Activated CD4-positive, CD25-positive, alpha-beta regulatory T cell treated with anti-CD3 and anti-CD28 coated beads, Interleukin-2, amount 50 U/mL, for 24 hours (primary cell): ENCODE data around the gene ACLY.
"Not testable (repeated sequence)": the region's sequence is repeated elsewhere in the genome, so short reads cannot be mapped to it uniquely, and the experiment has no call there.

Source experiments
- ATAC-seq, 2 donors: fragments of 150-1000 bp; cut with Tn5 transposase; one replicate each; pipeline ENCODE4 v1.10.0; 2021; ENCODE audit warnings: mild to moderate bottlenecking in 1 of 2, moderate library complexity in 1 of 2

ACLY gene

DNA sequence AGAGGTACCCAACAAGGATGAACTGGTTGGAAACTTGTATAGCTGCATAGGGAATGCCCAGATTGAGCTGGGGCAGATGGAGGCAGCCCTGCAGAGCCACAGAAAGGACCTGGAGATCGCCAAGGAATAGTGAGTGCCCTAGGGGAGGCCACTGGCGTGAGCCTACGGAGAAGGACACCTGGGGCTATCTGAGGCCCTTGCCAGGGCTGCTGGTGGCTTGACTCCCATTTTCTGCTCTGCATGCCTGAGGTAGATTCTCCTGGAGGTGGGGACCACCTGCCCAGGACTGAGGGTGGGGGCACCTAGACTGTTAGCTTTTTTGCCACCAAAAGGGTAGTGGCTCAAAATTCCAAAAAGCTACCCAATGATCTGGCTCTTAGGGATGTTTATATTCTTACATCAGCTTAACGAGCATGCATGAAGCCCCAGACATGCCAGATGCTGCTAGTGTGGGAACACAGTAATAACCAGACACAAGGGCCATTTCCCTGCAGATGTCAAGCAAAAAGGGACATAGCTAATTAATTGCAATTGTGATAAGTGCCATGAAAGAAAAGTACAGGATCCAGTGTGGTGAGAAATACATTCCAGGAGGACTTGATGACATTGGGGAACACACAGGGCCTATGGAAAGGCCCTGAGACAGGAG lies 20.4 kb upstream of the ACLY start:
- no peak for ATAC-seq

DNA sequence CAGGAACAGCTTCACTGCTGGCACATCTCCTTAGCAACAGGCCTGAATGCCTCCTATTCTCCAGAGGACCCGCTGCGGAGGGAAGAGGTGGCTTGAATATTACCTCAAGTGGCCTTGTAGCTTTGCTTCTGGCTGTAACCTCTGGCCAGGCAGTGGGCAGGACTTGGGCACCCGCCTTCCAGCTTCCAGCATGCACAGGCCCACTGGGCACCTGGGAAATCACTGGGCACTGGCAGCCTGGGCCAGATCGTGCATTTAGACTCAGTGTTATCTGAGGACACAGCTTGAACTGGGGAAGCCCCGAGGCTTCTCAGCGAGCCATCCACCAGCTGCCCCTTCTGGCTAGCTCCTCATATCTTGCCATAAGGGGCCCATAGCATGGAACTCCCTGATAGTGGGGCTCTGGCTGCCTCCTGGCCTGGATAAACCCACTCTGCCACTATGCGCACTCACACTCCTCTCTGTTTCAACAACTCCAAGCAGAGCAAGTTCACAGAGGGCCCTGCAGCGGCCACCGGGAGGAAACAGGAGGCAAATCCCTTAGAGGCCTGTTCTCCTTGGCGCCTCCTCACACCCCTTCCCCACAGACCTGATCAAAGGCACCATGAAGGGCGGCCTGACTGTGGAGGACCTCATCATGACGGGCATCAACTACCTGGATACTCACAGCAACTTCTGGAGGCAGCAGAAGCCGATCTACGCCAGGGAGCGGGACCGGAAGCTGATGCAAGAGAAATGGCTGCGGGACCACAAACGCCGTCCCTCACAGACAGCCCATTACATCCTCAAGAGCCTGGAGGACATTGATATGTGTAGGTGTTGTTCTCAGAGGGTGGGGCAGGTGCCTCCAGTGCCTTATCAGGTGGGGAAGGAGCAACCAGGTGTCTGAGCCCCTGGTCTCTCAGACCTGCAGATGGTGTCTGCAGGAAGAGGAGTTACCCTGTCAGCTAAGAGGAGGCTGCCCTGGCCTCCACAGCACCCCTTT lies 19.5 kb upstream of the ACLY start:
- ATAC-seq = no peak

DNA sequence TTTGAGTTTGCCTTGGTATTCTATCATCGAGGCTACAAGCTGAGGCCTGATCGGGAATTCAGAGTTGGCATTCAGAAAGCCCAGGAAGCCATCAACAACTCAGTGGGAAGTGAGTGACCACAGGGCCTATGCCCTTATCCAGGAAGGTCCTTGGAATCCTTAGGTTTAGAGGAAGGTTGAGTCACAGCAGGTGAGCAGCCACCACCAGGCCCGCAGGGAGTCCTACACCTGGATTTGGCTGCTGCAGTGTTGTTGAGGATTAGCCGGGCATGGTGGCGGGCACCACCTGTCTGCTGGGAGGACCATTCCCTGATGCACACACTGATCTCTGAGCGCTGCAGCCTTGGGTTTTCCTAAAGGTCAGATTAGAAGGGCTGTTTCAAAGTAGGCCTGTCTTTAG lies 16.9 kb upstream of the ACLY start:
- no peak for ATAC-seq

DNA sequence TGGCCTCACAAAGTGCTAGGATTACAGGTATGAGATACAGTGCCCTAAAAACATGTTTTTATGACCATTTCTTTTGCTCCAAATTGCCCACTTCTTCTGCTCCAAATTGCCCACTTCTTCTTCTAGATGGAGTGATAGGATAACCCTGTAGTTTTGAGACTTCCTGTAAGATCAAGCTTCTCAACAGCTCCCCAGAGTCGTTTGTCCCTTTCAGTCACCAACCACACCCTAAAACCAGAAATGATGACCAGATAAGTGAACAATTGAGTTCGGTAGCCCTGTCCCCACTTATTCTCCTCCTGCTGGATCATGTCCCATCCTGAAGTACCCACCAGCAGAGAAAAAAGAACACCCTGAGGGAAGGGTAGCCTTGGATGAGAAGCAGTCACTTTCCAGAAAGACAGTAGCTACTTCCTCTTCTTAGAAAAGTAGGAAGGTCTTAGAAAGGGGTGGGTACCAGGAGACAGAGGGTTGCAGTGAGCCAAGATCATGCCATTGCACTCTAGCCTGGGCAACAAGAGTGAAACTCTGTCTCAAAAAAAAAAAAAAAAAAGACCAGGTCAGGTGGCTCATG lies 14.2 kb upstream of the ACLY start:
- no peak for ATAC-seq

DNA sequence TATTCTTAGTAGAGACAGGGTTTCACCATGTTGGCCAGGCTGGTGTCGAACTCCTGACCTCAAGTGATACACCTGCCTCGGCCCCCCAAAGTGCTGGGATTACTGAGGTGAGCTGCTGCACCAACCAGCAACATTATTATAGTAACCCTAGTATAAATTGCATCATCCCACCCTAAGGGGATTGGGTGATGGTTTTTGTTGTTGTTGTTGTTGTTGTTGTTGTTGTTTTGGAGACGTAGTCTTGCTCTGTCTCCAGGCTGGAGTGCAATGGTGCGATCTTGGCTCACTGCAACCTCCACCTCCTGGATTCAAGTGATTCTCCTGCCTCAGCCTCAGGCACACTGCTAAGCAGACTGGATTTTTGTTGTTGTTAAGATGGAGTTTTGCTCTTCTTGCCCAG lies 13.0 kb upstream of the ACLY start:
- not testable (repeated sequence) for ATAC-seq

DNA sequence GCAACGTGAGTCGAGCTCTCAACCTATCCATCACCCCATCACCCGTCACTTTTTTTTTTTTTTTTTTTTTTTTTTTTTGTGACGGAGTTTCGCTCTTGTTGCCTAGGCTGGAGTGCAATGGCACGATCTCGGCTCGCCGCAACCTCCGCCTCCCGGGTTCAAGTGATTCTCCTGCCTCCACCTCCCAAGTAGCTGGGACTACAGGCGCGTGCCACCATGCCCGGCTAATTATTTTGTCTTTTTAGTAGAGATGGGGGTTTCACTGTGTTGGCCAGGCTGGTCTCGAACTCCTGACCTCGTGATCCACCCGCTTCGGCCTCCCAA lies 12.0 kb upstream of the ACLY start:
- ATAC-seq = peak; percentile 44 to 45

DNA sequence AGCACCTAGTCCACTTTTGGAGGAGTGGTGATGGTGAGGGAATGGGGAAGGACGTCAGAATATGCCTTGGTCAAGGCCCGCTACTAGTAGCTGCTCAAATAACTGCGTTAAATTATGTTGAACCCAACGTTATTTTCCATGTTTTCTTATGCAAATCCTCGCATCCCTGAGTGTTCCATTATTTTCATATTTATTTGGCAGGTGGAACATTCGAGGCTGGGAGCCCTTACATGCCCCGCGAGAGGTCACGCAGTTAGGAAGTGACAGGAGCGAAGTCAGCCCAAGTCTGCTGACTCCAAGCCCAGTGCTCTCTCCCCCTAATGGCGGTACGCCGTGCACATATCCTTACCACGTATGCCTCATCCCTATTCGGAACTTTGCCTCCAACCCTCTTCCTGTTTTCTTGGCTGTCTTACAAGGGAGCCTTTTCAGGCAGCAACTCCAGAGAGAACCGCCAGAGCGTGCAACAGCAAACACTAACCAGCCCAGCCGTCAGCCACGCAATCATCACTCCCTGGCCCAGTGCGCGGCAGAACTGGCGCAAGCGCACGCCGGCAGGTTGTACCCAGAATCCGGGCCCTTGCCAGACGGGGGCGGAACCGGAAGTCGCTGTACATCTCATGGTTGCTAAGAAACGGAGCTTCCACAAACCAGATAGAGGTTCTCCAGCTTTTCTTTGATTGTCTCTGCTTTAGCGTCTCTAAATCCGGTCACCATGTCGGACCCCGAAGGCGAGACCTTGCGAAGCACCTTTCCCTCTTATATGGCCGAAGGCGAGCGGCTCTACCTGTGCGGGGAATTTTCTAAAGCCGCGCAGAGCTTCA lies 11.5 kb upstream of the ACLY start, which contains the start of gene ODAD4:
TSS of gene ODAD4 (plus strand) at position 609 of the 824 bp plus-strand sequence. CDS start at position 716, 107 bp downstream.
- peak; percentile 99 for ATAC-seq

DNA sequence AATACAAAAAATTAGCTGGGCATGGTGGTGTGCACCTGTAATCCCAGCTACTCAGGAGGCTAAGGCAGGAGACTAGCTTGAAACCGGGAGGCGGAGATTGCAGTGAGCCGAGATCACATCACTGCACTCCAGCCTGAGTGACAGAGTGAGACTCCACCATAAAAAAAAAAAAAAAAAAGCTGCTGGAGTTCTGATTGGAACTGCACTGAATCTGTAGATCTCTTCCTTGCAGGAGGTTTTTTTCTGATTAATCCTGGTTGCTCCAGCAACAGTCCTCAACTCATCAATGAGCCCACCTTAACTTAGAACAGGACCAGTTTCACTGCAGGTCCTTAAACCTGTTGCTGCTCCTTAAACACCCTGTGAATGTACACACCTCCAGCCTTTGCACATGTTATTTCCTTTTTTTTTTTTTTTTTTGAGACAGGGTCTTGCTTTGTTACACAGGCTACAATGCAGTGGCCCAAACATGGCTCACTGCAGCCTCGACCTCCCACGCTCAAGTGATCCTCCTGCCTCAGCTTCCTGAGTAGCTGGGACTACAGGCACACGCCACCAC lies 10.0 kb upstream of the ACLY start:
- no peak for ATAC-seq

DNA sequence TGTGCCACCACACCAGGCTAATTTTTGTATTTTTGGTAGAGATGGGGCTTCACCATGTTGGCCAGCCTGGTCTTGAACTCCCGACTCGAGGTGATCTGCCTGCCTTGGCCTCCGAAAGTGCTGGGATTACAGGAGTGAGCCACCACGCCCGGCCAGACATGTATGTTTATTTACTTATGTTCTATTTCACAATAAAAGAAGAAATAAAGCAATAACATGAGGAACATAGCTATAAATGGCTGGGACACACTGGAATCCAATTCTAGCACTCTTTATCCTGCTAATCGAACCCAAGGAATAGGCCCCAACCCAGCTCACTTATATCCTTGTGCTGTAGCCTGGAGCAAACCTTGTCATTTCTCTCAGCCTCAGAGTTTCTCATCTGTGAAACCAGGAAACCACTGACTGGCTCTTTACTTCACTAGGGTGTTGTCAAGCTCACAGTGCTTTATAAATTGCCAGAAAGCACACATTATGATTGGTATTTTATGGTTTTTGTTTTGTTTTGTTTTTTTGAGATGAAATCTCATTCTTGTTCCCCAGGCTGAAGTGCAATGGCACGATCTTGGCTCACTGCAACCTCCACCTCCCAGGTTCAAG lies 7.3 kb upstream of the ACLY start:
- ATAC-seq = no peak

DNA sequence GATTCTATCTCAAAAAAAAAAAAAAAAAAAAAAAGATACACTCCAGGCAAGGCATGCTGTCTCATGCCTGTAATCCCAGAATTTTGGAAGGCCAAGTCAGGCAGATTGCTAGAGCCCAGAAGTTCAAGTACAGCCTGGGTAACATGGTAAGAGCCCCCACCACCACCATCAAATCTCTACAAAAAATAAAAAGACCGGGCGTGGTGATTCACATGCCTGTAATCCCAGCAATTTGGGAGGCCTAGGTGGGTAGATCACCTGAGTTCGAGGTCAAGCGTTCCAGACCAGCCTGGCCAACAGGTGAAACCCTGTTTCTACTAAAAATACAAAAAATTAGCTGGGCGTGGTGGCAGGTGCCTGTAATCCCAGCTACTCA lies 1.8 kb upstream of the ACLY start:
- ATAC-seq = no peak

DNA sequence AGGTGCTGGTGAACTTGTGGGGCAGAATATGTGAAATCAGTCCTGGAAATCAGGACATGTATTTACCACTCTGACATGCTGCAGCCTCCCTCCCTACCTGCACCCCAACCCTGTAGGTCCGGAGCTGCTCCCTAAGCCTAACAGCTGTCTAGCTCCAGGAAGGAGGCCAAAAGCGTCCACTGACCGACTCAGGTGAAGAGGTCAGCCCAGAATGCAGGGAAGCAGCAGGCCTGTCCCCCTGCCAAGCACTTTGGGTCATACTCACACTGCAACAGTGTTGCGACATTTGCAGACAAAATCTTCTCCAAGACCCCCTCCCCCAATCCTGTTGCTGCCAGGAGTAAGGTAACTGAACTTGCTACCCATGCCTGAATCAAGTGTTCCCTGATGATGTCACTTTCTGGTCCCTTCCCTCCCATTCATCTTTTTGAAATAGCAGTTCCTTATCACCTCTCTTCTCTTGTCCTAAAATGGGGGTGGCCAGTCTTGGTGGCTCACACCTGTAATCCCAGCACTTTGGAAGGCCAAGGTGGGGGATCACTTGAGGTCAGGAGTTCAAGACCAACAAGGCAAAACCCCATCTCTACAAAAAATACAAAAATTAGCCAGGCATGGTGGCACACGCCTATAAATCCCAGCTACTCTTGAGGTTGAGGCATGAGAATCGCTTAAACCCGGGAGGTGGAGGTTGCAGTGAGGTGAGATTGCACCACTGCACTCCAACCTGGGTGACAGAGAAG lies 1.3 kb upstream of the ACLY start:
- no peak for ATAC-seq

DNA sequence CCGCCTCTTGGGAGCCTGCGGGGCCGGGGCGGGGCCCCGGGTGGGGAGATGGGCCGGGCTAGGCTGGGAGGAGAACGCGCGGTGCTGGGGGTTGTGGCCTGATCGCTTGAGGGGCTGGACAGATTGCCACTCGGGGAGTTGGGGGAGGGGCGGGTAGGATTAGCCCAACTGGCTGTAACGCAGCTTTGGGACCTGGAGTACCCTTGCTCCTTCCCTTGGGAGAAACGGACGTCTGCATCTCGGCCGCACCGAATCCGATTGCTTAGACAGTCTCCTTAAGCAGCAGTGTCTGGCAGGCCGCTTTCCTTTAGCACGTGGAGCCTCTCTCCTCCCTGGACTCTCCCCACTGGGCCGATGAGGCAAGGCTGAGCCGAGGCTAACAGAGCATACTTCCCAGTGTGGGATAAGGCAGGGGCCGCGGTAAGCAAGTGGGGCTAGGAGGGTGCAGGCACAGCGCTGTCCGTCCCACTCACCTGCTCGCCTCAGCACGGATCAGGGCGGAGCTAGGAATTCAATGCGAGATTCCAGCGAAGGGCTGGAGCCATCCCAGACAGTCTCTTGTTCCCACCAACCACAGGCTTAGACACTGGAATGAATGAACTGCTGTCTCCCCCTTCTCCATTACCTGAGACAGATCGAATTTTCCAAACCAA lies 540 bp upstream of the ACLY start:
- no peak for ATAC-seq

DNA sequence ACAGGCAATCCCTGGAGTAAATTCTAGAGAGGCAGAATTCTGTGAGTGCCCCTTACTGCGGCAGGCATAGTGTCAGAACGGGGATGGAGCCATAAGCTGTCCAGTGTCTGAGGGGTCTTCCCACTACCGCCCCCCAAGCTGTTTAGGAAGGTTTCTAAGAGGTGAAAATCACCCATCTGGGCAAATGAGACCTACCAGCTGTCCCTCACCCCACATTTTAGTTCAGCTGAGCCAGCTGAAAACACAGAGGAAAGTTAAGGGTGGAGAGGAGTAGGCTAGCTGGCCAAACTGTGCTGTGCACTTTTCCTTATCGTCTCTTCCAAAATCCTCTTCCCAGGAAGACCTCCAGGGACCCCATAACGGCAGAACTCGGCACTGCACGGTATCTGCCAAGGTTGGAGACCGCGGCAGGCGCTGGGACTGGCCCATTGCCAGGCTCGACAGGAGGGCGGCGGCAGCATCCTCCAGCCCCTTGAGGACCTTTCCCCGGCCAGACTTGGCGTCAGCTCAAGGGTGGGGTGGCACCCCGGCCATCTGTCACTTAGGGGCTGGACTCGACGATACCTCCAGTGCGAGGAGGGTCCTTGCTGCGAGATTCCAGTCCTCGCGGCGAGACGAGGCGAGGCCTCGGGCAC lies 955 bp downstream of the ACLY start:
- ATAC-seq = no peak

DNA sequence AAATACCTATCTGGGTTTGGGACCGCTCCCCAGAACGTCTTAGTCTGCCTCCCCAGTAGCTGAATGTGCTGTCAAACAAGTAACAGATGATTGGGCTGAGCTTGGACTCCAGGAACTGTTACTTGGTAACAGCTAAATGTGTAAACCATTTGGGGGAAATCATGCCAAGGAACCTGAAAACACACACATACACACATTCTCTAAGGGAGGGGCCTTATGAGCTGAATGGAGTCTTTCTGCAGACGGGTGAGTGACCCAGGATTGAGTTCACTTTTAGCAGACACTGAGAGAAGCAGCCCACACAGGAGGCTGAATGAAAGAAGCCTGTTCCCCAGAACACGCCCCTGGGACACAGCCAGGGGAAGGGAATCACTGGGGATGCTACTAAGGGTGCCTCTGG lies 1.6 kb downstream of the ACLY start:
- no peak for ATAC-seq

DNA sequence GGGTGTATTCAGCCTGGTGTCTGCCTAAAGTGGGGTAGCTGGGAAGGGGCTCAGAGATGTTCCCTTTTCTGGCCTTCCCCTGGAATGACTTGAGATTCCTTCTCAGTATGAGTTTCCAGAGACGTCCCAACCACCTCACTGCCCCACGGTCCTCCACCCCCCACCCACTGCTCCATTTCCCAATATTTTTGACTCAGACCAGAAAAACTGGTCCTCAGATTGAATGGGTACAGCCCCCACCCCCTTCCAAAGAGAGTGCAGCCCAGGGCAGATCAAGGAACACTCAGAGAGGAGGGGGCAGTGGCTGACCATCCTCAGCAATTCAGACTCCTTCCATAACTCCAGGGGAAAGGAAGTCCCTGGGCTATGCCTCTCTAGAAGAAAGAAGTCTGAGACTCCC lies 3.2 kb downstream of the ACLY start:
- no peak for ATAC-seq

DNA sequence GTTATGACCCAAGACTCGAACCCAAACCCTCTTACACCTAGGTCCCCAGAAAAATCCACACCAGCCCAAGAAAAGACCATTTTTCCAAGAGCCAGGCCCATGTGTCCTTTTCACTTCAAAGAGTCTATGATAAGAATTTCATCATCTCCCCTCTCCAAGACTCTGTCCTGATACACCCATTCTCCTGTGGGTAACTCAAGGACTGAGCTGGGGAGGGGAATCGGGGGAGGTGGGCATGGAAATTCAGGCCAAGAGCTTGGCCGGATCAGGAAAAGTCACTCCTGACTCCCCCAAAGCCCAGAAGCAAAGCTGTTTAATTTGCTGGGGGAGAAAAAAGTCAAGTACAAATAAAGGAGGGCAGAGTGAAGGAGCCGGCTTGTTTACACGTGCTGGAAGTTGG lies 3.7 kb downstream of the ACLY start:
- ATAC-seq = no peak

DNA sequence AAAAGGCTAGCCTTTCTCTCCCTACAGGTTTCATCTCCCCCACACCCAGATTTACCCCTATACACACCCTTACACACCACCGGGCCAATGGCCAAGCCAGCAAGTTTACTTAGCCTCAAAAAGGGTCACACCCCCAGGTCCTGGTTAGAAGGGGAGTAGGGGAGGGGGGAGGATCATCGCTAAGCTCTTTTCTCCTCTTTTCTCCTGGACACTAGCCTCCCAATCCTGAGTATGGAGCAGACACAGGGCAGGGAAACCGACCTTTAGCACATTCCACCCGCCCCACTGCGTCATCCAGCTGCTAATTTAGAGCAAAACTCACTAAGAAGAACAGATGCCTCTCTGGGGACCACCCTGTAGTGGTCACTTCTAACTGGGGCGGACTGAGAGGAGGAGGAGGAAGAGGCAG lies 4.4 kb downstream of the ACLY start:
- no peak for ATAC-seq

DNA sequence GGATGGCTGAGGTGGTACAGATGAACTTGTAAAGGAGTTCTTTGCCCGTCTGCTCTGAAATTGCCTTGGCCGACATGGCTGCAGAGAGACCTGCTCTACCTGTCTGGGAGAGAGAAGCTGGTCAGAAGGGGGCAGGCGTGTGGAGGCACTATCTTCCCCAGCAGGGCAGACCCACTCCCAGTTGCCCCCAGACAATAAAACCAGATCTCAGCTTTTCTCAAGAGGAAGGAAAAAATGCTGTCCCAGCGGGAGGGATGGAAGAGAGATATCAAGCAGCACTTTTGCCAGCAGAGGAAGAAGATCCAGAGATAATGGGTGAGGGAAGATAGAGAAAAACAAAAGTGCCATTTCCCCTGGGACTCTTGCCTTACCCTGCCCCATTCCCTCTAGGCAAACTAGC lies 5.0 kb downstream of the ACLY start:
- ATAC-seq = no peak

DNA sequence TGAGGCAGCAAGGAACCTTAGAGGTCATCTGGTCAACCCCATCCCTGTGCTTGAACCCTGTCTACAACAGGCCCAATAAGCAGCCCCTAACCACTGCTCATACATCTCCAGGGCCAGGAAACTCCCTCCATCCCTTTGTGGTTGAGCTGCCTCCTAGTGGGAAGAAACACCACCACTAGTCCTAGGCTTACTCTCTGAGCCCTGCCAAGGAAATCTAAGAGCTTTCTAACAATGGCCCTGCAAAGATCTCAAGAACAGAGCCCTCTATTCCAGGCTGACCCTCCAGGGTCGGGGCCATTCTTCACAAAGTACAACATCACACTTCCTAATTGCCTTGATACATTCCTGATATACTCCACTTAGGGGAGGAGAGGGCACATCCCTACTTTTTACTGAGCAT lies 5.8 kb downstream of the ACLY start:
- ATAC-seq = no peak

DNA sequence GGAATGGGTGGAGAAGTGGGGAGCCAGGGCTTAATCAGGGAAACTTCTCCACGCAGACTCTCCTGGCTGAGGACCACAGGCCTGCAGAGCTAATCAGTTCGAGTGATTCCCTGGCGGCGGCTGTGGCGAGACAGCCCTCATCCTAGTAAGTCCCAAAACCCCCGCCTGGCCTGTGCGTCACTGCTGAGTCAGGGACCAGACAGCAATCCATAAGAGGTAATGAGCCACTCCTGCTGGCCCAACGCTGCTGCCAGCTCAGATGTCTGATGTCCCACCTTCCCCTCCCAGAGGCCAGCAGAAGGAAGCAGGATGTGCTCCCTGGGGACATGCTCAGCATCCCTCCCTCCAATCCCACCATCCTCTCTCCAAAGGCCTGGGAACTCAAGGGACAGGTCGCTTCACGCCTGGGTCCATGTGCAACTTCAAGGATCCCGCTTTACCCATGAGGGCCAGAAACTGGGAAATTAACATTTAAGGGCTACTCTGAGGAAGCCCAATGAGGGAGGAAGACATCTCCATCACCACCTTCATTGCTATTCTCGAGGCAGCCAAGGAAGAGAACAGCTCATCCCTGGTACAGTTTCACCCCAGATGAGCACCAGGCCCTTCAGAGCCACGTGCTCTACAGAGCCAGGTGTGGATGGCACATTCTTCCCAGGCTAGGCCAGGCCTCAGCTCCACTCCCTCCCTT lies 7.9 kb downstream of the ACLY start:
- ATAC-seq = no peak
